CD4-positive, alpha-beta memory T cell (primary cell): ENCODE measurements around the gene SYCP2. TPM values are rescaled to one million over a fixed set of nuclear protein-coding genes. Genes with fewer than 3 reads are reported as not detected.

Experiments
- CTCF ChIA-PET: fragments of 350-600 bp; sonication (Branson Sonifier 250); formaldehyde crosslinking; loops from one replicate; lab custom pipeline; 2021; ENCODE audit warnings: inconsistent platforms; ENCODE audit not compliant: partially characterized antibody; lab: Charles Lee
- POLR2A ChIA-PET: fragments of 350-600 bp; sonication (Branson Sonifier 250); formaldehyde crosslinking; loops from one replicate; lab custom pipeline; 2021; ENCODE audit not compliant: partially characterized antibody; lab: Charles Lee
- DNase-seq, 5 donors: peaks; one replicate each; pipeline versions ENCODE4 v3.0.0 to v3.0.0-alpha.2; 2020 to 2022; ENCODE audit warnings: mixed read lengths in 1 of 5
- H3K27ac ChIP-seq: one replicate; pipeline ENCODE4 v1.7.0; 2013; ENCODE audit warnings: low read depth, low read length
- H3K27me3 ChIP-seq: 2 replicates; pipeline ENCODE4 v1.7.0; 2013; ENCODE audit warnings: mild to moderate bottlenecking, low read length, moderate library complexity; ENCODE audit not compliant: insufficient read depth
- H3K36me3 ChIP-seq: 2 replicates; pipeline ENCODE4 v1.7.0; 2013; ENCODE audit warnings: mild to moderate bottlenecking, low read length, moderate library complexity; ENCODE audit not compliant: insufficient read depth
- H3K4me1 ChIP-seq: 2 replicates; pipeline ENCODE4 v1.7.0; 2013; ENCODE audit warnings: mild to moderate bottlenecking, low read length, moderate library complexity; ENCODE audit not compliant: insufficient read depth
- H3K4me3 ChIP-seq, 2 donors: one replicate each; pipeline ENCODE4 v1.7.0; 2013; ENCODE audit warnings: low read length in 2 of 2, mild to moderate bottlenecking in 1 of 2
- H3K9me3 ChIP-seq, 2 donors: one replicate each; pipeline ENCODE4 v1.7.0; 2013; ENCODE audit warnings: low read length in 2 of 2, control low read depth in 1 of 2; ENCODE audit not compliant: control insufficient read depth in 1 of 2
- H3K27ac Mint-ChIP-seq, 7 donors: one replicate each; pipeline ENCODE4 v1.8.0; 2020 to 2021; ENCODE audit warnings: mixed read lengths in 7 of 7, mild to moderate bottlenecking in 6 of 7, inconsistent platforms in 3 of 7, moderate library complexity in 3 of 7
- H3K27me3 Mint-ChIP-seq, 2 donors: one replicate each; pipeline ENCODE4 v1.8.0; 2020 to 2021; ENCODE audit warnings: mixed read lengths in 2 of 2
- H3K36me3 Mint-ChIP-seq, 2 donors: one replicate each; pipeline ENCODE4 v1.8.0; 2020 to 2021; ENCODE audit warnings: mixed read lengths in 2 of 2, inconsistent platforms in 1 of 2, mild to moderate bottlenecking in 1 of 2
- H3K4me1 Mint-ChIP-seq, 4 donors: one replicate each; pipeline ENCODE4 v1.8.0; 2020 to 2021; ENCODE audit warnings: mixed read lengths in 4 of 4, mild to moderate bottlenecking in 1 of 4
- H3K4me3 Mint-ChIP-seq, 8 donors: one replicate each; pipeline ENCODE4 v1.8.0; 2020 to 2021; ENCODE audit warnings: mixed read lengths in 8 of 8, mild to moderate bottlenecking in 7 of 8, moderate library complexity in 6 of 8, inconsistent platforms in 3 of 8
- H3K9me3 Mint-ChIP-seq, 8 donors: one replicate each; pipeline ENCODE4 v1.8.0; 2020 to 2021; ENCODE audit warnings: mixed read lengths in 8 of 8, mild to moderate bottlenecking in 5 of 8, inconsistent platforms in 3 of 8, moderate library complexity in 1 of 8
- intact Hi-C: fragments of 100-400 bp; cut with micrococcal nuclease; formaldehyde crosslinking; loops from one replicate; pipeline ENCODE4 v1.15.1; 2023
- polyA plus RNA-seq, 2 donors: library from polyadenylated mRNA; unstranded; fragments of 300-500 nt; fragmentation: Illumina TruSeq; gene quantifications; one replicate each; pipeline ENCODE4 v1.2.3, GENCODE V29; 2021
- total RNA-seq, 2 experiments: library from RNA; stranded (reverse); gene quantifications; one replicate each; pipeline ENCODE4 v1.2.3, GENCODE V29; 2021

SYCP2 gene
- total and polyA plus RNA-seq, 4 experiments from 2014 or later, result 0.91 to 5.4 (median 2.8) TPM

DNA sequence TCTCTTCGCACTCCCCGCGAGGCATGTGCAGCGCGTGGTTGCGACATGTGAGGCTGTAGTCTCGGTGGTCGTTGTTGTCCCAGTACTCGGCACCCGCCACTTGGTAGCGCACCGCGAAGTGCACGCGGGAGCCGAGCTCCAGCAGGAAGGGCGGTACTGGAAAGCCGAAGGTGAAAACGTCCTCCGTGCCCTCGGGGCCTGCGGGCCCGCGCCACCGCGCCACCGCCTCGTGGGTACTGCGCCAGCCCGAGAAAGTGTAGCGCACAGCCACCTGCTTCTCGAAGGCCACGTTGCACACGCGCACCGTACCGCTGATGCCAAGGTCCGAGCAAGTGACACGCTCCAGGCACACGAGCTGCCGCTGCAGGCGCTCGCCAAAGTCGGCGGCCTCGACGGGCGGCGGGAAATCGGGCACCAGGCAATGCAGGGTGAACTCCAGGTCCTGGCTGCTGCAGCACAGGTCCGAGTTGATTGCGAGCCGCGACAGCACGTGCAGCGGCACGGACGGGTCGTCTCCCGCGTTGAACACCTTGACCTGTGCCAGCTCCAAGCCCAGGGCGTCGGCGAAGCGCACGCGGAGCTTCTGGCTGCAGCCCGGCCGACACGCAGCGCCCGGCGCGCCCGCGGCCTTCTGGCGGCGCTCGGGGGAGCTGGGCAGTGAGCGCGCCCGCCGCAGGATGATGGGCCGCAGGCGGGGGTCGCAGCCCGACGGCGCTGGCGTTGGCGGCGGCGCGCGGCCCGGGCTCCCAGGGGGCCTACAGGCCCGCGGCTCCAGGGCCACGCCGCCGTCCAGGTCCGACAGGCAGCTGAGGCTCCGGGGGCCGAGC, 5.8 kb upstream of the SYCP2 start:
- Histone ChIP-seq H3K9me3 (no peaks in the 10 kb centered on the region), H3K4me1 (peaks cover 54% of the 10 kb centered on the region), H3K36me3 (peaks cover 14% of the 10 kb centered on the region), H3K27me3 (no peaks in the 10 kb centered on the region), H3K4me3 (peak overlapping the region in 1 of 2 donors; percentile 95), H3K27ac (peak overlapping the region; percentile 87)
- peaks cover 9 to 31% of the 10 kb centered on the region in 2 donors for H3K36me3 Mint-ChIP-seq
- CTCF ChIA-PET, result interaction anchor here (1.3 to 8.4 kb wide), 8 partner anchors 9 to 324 kb away, joined by 3 to 120 read pairs (median 4); no protein-coding TSS in a partner anchor
- H3K27me3 Mint-ChIP-seq, result no peaks in the 10 kb centered on the region
- H3K4me3 Mint-ChIP-seq, result peak overlapping the region; percentile 79 to 99 (median 88)
- no peaks in the 10 kb centered on the region for H3K9me3 Mint-ChIP-seq
- POLR2A ChIA-PET, result interaction anchor here (1.1 to 3.3 kb wide), 5 partner anchors 11 to 1289 kb away, joined by 4 to 39 read pairs (median 4); partner anchors contain the start of gene STX16
- H3K27ac Mint-ChIP-seq, result peak overlapping the region in 6 of 7 donors; percentile 52 to 89 (median 81)
- intact Hi-C loops, result no loop called here
- peaks cover 33 to 59% (median 46%) of the 10 kb centered on the region in 4 donors for H3K4me1 Mint-ChIP-seq
- DNase-seq, result peak in 2 of 5 donors; percentile 2 to 4

- Mint-ChIP-seq H3K36me3 (peaks cover 5 to 26% of the 10 kb centered on the region in 2 donors), H3K27ac (peak overlapping the region; percentile 73 to 89 (median 82)), H3K4me1 (peaks cover 33 to 61% (median 47%) of the 10 kb centered on the region in 4 donors), H3K4me3 (peak overlapping the region; percentile 79 to 90 (median 86)), H3K9me3 (no peaks in the 10 kb centered on the region), H3K27me3 (no peaks in the 10 kb centered on the region)
- no peak overlapping the region for H3K4me3 ChIP-seq
- CTCF ChIA-PET, result interaction anchor here (1.3 to 8.4 kb wide), 3 partner anchors 9 to 324 kb away, joined by 3 to 120 read pairs (median 5); no protein-coding TSS in a partner anchor
- POLR2A ChIA-PET, result interaction anchor here (3.3 kb wide), 1 partner anchor 11 kb away, joined by 39 read pairs; no protein-coding TSS in a partner anchor
- no peak for DNase-seq
- H3K36me3 ChIP-seq, result peaks cover 9% of the 10 kb centered on the region
- H3K9me3 ChIP-seq, result no peaks in the 10 kb centered on the region
- intact Hi-C loops, result no loop called here
- H3K27me3 ChIP-seq, result no peaks in the 10 kb centered on the region
- H3K27ac ChIP-seq, result no peak overlapping the region
- peaks cover 57% of the 10 kb centered on the region for H3K4me1 ChIP-seq
These were observed 5.2 kb upstream of the SYCP2 start for GRCh38 chr20:59938696-59939051.

DNA sequence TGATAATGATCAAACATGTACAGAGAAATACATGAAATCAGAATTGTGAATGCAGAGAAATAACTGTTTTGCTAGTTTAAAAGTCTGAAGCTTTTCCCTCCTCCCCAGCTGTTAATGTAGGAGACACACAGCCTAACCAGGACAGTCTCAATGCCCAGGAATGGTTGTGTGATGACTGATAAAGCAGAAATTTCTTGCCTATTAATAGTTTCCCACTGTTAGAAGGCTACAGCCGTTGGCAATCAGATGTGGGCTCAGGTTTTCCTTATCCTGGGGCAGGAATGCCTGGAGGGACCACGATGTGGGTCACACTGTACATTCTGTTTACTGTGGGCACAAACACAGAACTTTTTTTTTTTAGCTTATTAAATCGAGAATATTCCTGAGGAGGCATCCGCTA, 4.8 kb upstream of the SYCP2 start:
- no peaks in the 10 kb centered on the region for H3K27me3 Mint-ChIP-seq
- no peaks in the 10 kb centered on the region for H3K9me3 ChIP-seq
- H3K4me1 ChIP-seq, result peaks cover 57% of the 10 kb centered on the region
- no peaks in the 10 kb centered on the region for H3K9me3 Mint-ChIP-seq
- peaks cover 5 to 24% of the 10 kb centered on the region in 2 donors for H3K36me3 Mint-ChIP-seq
- peaks cover 33 to 61% (median 47%) of the 10 kb centered on the region in 4 donors for H3K4me1 Mint-ChIP-seq
- H3K4me3 Mint-ChIP-seq, result peak overlapping the region; percentile 79 to 90 (median 86)
- H3K27me3 ChIP-seq, result no peaks in the 10 kb centered on the region
- peaks cover 6% of the 10 kb centered on the region for H3K36me3 ChIP-seq
- intact Hi-C loops, result no loop called here
- POLR2A ChIA-PET, result no interaction called here
- CTCF ChIA-PET, result interaction anchor here (8.4 kb wide), 1 partner anchor 10 kb away, joined by 120 read pairs; no protein-coding TSS in a partner anchor
- no peak overlapping the region for H3K4me3 ChIP-seq
- H3K27ac ChIP-seq, result no peak overlapping the region
- H3K27ac Mint-ChIP-seq, result peak overlapping the region; percentile 73 to 89 (median 82)
- no peak for DNase-seq

GRCh38 chr20:59937150-59937549, 3.7 kb upstream of the SYCP2 start:
- H3K36me3 Mint-ChIP-seq, result peaks cover 0 to 17% of the 10 kb centered on the region in 2 donors
- peaks cover 31 to 58% (median 46%) of the 10 kb centered on the region in 4 donors for H3K4me1 Mint-ChIP-seq
- Histone ChIP-seq H3K27me3 (no peaks in the 10 kb centered on the region), H3K4me1 (peaks cover 50% of the 10 kb centered on the region), H3K9me3 (no peaks in the 10 kb centered on the region), H3K36me3 (no peaks in the 10 kb centered on the region), H3K4me3 (no peak overlapping the region), H3K27ac (no peak overlapping the region)
- intact Hi-C loops, result no loop called here
- DNase-seq, result no peak
- POLR2A ChIA-PET, result no interaction called here
- no peaks in the 10 kb centered on the region for H3K9me3 Mint-ChIP-seq
- H3K27ac Mint-ChIP-seq, result peak overlapping the region in 6 of 7 donors; percentile 23 to 82 (median 73)
- H3K4me3 Mint-ChIP-seq, result peak overlapping the region in 5 of 8 donors; percentile 13 to 68 (median 39)
- H3K27me3 Mint-ChIP-seq, result no peaks in the 10 kb centered on the region
- CTCF ChIA-PET, result interaction anchor here (1.1 to 8.4 kb wide), 2 partner anchors 11 to 23 kb away, joined by 3 to 120 read pairs; no protein-coding TSS in a partner anchor

DNA sequence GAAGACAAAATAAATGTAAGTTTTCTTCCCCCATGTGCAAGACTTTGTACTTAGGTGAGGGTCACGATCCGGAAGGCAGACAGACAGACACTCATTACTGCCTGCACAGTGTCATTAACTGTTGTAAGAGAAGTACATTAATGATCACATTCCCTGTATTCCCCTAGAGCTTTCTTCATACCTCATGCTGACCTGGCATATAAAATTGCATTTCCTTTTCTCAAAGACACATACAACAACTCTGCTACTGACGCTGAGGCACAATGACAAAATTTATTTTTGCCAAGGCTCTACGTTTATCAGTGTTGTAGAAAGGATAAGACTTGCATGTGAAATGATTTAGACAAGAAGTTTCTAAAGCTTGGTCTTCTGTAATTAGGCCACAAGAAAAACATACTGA, 3.0 kb upstream of the SYCP2 start:
- H3K4me3 Mint-ChIP-seq, result no peak overlapping the region
- Histone ChIP-seq H3K27me3 (no peaks in the 10 kb centered on the region), H3K4me1 (peaks cover 42% of the 10 kb centered on the region), H3K4me3 (no peak overlapping the region), H3K27ac (no peak overlapping the region), H3K9me3 (no peaks in the 10 kb centered on the region), H3K36me3 (no peaks in the 10 kb centered on the region)
- no peak for DNase-seq
- H3K4me1 Mint-ChIP-seq, result peaks cover 30 to 58% (median 46%) of the 10 kb centered on the region in 4 donors
- no peaks in the 10 kb centered on the region for H3K9me3 Mint-ChIP-seq
- intact Hi-C loops, result no loop called here
- ChIA-PET POLR2A (no interaction called here), CTCF (interaction anchor here (1.1 to 8.4 kb wide), 3 partner anchors 12 to 120 kb away, joined by 3 to 120 read pairs (median 3); no protein-coding TSS in a partner anchor)
- peaks cover 3 to 14% of the 10 kb centered on the region in 2 donors for H3K36me3 Mint-ChIP-seq
- peak overlapping the region in 2 of 7 donors; percentile 16 to 69 for H3K27ac Mint-ChIP-seq
- no peaks in the 10 kb centered on the region for H3K27me3 Mint-ChIP-seq

DNA sequence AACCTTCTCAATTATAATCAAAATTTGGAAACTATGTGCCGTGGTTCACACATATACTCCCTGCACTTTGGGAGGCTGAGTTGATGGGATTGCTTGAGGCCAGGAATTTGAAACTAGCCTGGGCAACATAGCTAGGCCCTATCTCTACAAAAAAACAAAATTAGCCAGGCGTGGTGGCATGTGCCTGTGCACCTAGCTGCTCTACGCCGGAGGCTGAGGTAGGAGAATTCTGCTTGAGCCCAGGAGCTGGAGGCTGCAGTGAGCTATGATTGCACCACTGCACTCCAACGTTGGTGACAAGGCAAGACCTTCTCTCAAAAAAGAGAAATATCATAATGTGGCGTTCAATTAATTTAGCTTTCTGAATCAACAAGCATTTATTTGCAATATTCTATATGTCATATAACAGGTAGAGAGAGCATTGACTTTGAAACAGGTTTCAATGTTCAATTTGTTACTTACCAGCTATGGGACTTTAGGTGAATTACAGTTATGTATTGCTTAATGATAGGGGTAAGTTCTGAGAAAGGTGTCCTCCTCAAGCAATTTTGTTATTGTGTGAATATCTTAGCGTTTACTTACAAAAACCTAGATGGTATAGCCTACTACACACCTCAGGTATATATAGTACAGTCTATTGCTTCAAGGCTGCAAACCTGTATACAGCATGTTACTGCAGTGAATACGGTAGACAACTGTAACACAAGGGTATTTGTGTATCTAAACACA, 2.2 kb upstream of the SYCP2 start:
- Mint-ChIP-seq H3K27me3 (no peaks in the 10 kb centered on the region), H3K4me3 (peak overlapping the region in 2 of 8 donors; percentile 12 to 27), H3K9me3 (no peaks in the 10 kb centered on the region), H3K27ac (peak overlapping the region in 2 of 7 donors; percentile 43 to 69), H3K36me3 (peaks cover 3 to 9% of the 10 kb centered on the region in 2 donors), H3K4me1 (peaks cover 25 to 50% (median 39%) of the 10 kb centered on the region in 4 donors)
- ChIA-PET POLR2A (no interaction called here), CTCF (interaction anchor here (1.1 to 8.4 kb wide), 6 partner anchors 11 to 123 kb away, joined by 3 to 120 read pairs (median 8); no protein-coding TSS in a partner anchor)
- Histone ChIP-seq H3K27ac (no peak overlapping the region), H3K4me3 (no peak overlapping the region), H3K27me3 (no peaks in the 10 kb centered on the region), H3K9me3 (no peaks in the 10 kb centered on the region), H3K4me1 (peaks cover 36% of the 10 kb centered on the region), H3K36me3 (no peaks in the 10 kb centered on the region)
- intact Hi-C loops, result loop anchor here (2.0 kb wide), 1 partner anchor 13 kb away; no protein-coding TSS in a partner anchor
- no peak for DNase-seq
